GM12878 (cell line): ENCODE measurements around the gene TAF6. TPM values are rescaled to one million over a fixed set of nuclear protein-coding genes. Genes with fewer than 3 reads are reported as not detected.
A peak's percentile ranks its signal among the peaks of the same experiment; 100 is the strongest.

ENCODE experiments used
- ATF2 ChIP-seq: IDR thresholded peaks from 2 replicates; pipeline ENCODE4 v1.6.1; 2012; ENCODE audit warnings: low read length, inconsistent platforms
- ATF3 ChIP-seq: IDR thresholded peaks from 2 replicates; pipeline ENCODE4 v1.6.1; 2011; ENCODE audit warnings: low read depth, mild to moderate bottlenecking, low read length, moderate library complexity, borderline replicate concordance; ENCODE audit errors: extremely low read depth
- ATF7 ChIP-seq: fragments of 450-650 bp; IDR thresholded peaks from 2 replicates; pipeline ENCODE4 v1.6.1; 2016; ENCODE audit warnings: low read depth, mild to moderate bottlenecking
- E2F4 ChIP-seq: IDR thresholded peaks from 2 replicates; pipeline ENCODE4 v1.6.1; 2012; ENCODE audit warnings: low read depth, low read length, improper control_type of control experiment
- ESRRA ChIP-seq: IDR thresholded peaks from 2 replicates; pipeline ENCODE4 v1.6.1; 2012; ENCODE audit warnings: mild to moderate bottlenecking, low read length, improper control_type of control experiment
- FOS ChIP-seq: IDR thresholded peaks from 3 replicates; pipeline ENCODE4 v1.6.1; 2011; ENCODE audit warnings: borderline replicate concordance; ENCODE audit not compliant: insufficient read length; ENCODE audit errors: extremely low read depth
- IRF3 ChIP-seq: fragments of 450-650 bp; IDR thresholded peaks from 2 replicates; pipeline ENCODE4 v1.6.1; 2014; ENCODE audit warnings: mild to moderate bottlenecking
- IRF4 ChIP-seq: IDR thresholded peaks from 2 replicates; pipeline ENCODE4 v1.6.1; 2011; ENCODE audit warnings: low read depth, low read length
- JUNB ChIP-seq: IDR thresholded peaks from 2 replicates; pipeline ENCODE4 v1.6.1; 2016; ENCODE audit warnings: antibody characterized with exemption, mild to moderate bottlenecking
- MAX ChIP-seq: IDR thresholded peaks from 2 replicates; pipeline ENCODE4 v1.6.1; 2012; ENCODE audit warnings: low read depth, low read length, improper control_type of control experiment
- MTA2 ChIP-seq: fragments of 450-650 bp; IDR thresholded peaks from 2 replicates; pipeline ENCODE4 v1.6.1; 2016; ENCODE audit warnings: low read depth, mild to moderate bottlenecking, moderate library complexity
- RB1 ChIP-seq: fragments of 450-650 bp; formaldehyde crosslinking; IDR thresholded peaks from 2 replicates; pipeline ENCODE4 v1.6.1; 2017; ENCODE audit warnings: mild to moderate bottlenecking, borderline replicate concordance
- RBBP5 ChIP-seq: fragments of 200-600 bp; sonication (generic); conservative IDR thresholded peaks from 2 replicates; pipeline ENCODE4 v1.6.1; 2016
- SPI1 ChIP-seq: IDR thresholded peaks from 2 replicates; pipeline ENCODE4 v1.6.1; 2011; ENCODE audit warnings: low read depth, mild to moderate bottlenecking, low read length, moderate library complexity, borderline replicate concordance; ENCODE audit not compliant: insufficient read depth
- YBX1 ChIP-seq: fragments of 450-650 bp; IDR thresholded peaks from 2 replicates; pipeline ENCODE4 v1.6.1; 2016; ENCODE audit warnings: antibody characterized with exemption
- ZNF24 ChIP-seq: fragments of 450-650 bp; IDR thresholded peaks from 2 replicates; pipeline ENCODE4 v1.6.1; 2017; ENCODE audit warnings: antibody characterized with exemption, mild to moderate bottlenecking
- polyA plus RNA-seq, 11 experiments: library from polyadenylated mRNA; depleted of rRNA in 4 of 11; unstranded in 6 of 11; stranded (reverse) in 5 of 11; fragments of >200 nt; fragmentation: Nextera tagmentation in 4 of 11; fragmentation: Illumina TruSeq in 1 of 11; extraction: Ambion mirVana in 4 of 11; extraction: Trizol in 1 of 11; gene quantifications; 1 replicate in 1 of 11; 2 replicates in 10 of 11; pipeline versions ENCODE4 v1.2.1 to v1.2.3, GENCODE V29; 2011 to 2016; ENCODE audit warnings: inconsistent platforms in 2 of 11, missing spikeins in 2 of 11, low read depth in 1 of 11
- total RNA-seq, 4 experiments: library from RNA; depleted of rRNA in 3 of 4; stranded (reverse); fragments of >200 nt in 3 of 4; fragmentation: Illumina TruSeq in 1 of 4; extraction: Trizol in 1 of 4; gene quantifications; 2 replicates each; pipeline versions ENCODE4 v1.2.1 to v1.2.3, GENCODE V29; 2013 to 2021
- TF ChIP-seq, protein P1 (sequence below): fragments of 450-650 bp; formaldehyde crosslinking; IDR thresholded peaks from 2 replicates; pipeline ENCODE4 v1.4.0; 2020; ENCODE audit warnings: mild to moderate bottlenecking, moderate library complexity
- TF ChIP-seq, protein P2 (sequence below): fragments of 450-650 bp; formaldehyde crosslinking; IDR thresholded peaks from 2 replicates; pipeline ENCODE4 v1.4.0; 2022; ENCODE audit warnings: mild to moderate bottlenecking, moderate library complexity

Gene TAF6
- total and polyA plus RNA-seq, 10 of the 15 experiments (the other 5 are each of a cell fraction or from before 2014, with no cell fraction given) = 0.27 to 42.6 (median 17.0) TPM

GRCh38 chr7:100119072-100119969 is at the start of gene TAF6, which contains the start of gene CNPY4 (continued):
- TF ChIP-seq, protein P1, sequence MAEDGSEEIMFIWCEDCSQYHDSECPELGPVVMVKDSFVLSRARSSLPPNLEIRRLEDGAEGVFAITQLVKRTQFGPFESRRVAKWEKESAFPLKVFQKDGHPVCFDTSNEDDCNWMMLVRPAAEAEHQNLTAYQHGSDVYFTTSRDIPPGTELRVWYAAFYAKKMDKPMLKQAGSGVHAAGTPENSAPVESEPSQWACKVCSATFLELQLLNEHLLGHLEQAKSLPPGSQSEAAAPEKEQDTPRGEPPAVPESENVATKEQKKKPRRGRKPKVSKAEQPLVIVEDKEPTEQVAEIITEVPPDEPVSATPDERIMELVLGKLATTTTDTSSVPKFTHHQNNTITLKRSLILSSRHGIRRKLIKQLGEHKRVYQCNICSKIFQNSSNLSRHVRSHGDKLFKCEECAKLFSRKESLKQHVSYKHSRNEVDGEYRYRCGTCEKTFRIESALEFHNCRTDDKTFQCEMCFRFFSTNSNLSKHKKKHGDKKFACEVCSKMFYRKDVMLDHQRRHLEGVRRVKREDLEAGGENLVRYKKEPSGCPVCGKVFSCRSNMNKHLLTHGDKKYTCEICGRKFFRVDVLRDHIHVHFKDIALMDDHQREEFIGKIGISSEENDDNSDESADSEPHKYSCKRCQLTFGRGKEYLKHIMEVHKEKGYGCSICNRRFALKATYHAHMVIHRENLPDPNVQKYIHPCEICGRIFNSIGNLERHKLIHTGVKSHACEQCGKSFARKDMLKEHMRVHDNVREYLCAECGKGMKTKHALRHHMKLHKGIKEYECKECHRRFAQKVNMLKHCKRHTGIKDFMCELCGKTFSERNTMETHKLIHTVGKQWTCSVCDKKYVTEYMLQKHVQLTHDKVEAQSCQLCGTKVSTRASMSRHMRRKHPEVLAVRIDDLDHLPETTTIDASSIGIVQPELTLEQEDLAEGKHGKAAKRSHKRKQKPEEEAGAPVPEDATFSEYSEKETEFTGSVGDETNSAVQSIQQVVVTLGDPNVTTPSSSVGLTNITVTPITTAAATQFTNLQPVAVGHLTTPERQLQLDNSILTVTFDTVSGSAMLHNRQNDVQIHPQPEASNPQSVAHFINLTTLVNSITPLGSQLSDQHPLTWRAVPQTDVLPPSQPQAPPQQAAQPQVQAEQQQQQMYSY (CRISPR knock-in tag) = no peak
- TF ChIP-seq ATF2 (no peak), YBX1 (no peak), ZNF24 (no peak), RB1 (peak; percentile 98), ATF3 (no peak), RBBP5 (no peak), IRF4 (no peak; the same call in 1 of the 2 replicates), MTA2 (no peak), SPI1 (no peak), ATF7 (peak; percentile 68), JUNB (no peak), ESRRA (no peak), FOS (no peak), E2F4 (0 out of 2 replicates have a peak, but pooled peaks have one; percentile 19), MAX (peak; percentile 83; the same call in 1 of the 2 replicates), IRF3 (no peak)
- TF ChIP-seq, protein P2, sequence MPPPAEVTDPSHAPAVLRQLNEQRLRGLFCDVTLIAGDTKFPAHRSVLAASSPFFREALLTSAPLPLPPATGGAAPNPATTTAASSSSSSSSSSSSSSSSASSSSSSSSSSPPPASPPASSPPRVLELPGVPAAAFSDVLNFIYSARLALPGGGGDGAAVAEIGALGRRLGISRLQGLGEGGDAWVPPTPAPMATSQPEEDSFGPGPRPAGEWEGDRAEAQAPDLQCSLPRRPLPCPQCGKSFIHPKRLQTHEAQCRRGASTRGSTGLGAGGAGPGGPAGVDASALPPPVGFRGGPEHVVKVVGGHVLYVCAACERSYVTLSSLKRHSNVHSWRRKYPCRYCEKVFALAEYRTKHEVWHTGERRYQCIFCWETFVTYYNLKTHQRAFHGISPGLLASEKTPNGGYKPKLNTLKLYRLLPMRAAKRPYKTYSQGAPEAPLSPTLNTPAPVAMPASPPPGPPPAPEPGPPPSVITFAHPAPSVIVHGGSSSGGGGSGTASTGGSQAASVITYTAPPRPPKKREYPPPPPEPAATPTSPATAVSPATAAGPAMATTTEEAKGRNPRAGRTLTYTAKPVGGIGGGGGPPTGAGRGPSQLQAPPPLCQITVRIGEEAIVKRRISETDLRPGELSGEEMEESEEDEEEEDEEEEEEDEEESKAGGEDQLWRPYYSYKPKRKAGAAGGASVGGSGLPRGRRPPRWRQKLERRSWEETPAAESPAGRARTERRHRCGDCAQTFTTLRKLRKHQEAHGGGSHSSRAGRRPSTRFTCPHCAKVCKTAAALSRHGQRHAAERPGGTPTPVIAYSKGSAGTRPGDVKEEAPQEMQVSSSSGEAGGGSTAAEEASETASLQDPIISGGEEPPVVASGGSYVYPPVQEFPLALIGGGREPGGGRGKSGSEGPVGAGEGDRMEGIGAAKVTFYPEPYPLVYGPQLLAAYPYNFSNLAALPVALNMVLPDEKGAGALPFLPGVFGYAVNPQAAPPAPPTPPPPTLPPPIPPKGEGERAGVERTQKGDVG (CRISPR knock-in tag) = no peak
